Vagina (tissue), 2 donors: ENCODE data around the gene SNX13. TPM values are rescaled to one million over a fixed set of nuclear protein-coding genes. Genes with fewer than 3 reads are reported as not detected.

ENCODE experiments used
- DNase-seq, 2 donors: peaks; one replicate each; pipeline ENCODE4 v3.0.0-alpha.2; 2017; ENCODE audit errors: extremely low spot score in 2 of 2
- H3K27ac ChIP-seq: fragments of 200-600 bp; sonication (generic); one replicate; pipeline ENCODE4 v1.5.1; 2019
- H3K27me3 ChIP-seq: fragments of 200-600 bp; sonication (generic); one replicate; pipeline ENCODE4 v1.5.1; 2019
- H3K36me3 ChIP-seq, 2 donors: fragments of 200-600 bp; sonication (generic); one replicate each; pipeline ENCODE4 v1.5.1; 2017 to 2019
- H3K4me1 ChIP-seq: fragments of 200-600 bp; sonication (generic); one replicate; pipeline ENCODE4 v1.5.1; 2019
- H3K4me3 ChIP-seq, 2 donors: fragments of 200-600 bp; sonication (generic); 1 replicate in 1 of 2; 2 replicates in 1 of 2; pipeline ENCODE4 v1.5.1; 2016 to 2019
- H3K9me3 ChIP-seq: fragments of 200-600 bp; sonication (generic); one replicate; pipeline ENCODE4 v1.5.1; 2019
- CTCF ChIP-seq, 3 experiments: fragments of 450-650 bp in 2 of 3; fragments of 200-600 bp in 1 of 3; sonication (generic) in 1 of 3; IDR thresholded peaks; one replicate each; pipeline ENCODE4 v1.5.1; 2017 to 2019; ENCODE audit warnings: antibody characterized with exemption in 3 of 3, mild to moderate bottlenecking in 2 of 3, moderate library complexity in 2 of 3
- POLR2A ChIP-seq, 2 donors: fragments of 450-650 bp; IDR thresholded peaks; one replicate each; pipeline ENCODE4 v1.6.1; 2017; ENCODE audit warnings: antibody characterized with exemption in 2 of 2, mild to moderate bottlenecking in 2 of 2, moderate library complexity in 2 of 2
- POLR2AphosphoS5 ChIP-seq, 2 donors: sonication (generic); formaldehyde crosslinking; IDR thresholded peaks; one replicate each; pipeline ENCODE4 v1.9.0; 2017; ENCODE audit warnings: antibody characterized with exemption in 2 of 2, mild to moderate bottlenecking in 2 of 2, low read depth in 1 of 2; ENCODE audit not compliant: insufficient read depth in 1 of 2
- intact Hi-C: fragments of 100-400 bp; cut with DNase I; formaldehyde crosslinking; loops from one replicate; pipeline ENCODE4 v1.15.1; 2023
- total RNA-seq: library from RNA; depleted of rRNA; stranded (reverse); fragments of >200 nt; gene quantifications from one replicate; pipeline ENCODE4 v1.2.3, GENCODE V29; 2016

SNX13 gene
- total RNA-seq, 1 donor from 2014 or later = 67.3 TPM

GRCh38 chr7:17878627-17879026 is 61.7 kb downstream of the SNX13 start:
- DNase-seq = no peak
- Histone ChIP-seq H3K4me3 (no peak overlapping the region), H3K27me3 (no peaks in the 10 kb centered on the region), H3K4me1 (no peaks in the 10 kb centered on the region), H3K9me3 (no peaks in the 10 kb centered on the region), H3K36me3 (peaks cover 0 to 16% of the 10 kb centered on the region in 2 donors), H3K27ac (no peak overlapping the region)
- intact Hi-C loops = no loop called here
- no peak for TF ChIP-seq CTCF (IDR thresholded peaks at IDR 0.05)
- TF ChIP-seq POLR2AphosphoS5 (IDR thresholded peaks at IDR 0.05; ENCODE audit: insufficient read depth in 1 of 2, low read depth in 1 of 2) = no peak
- TF ChIP-seq POLR2A (IDR thresholded peaks at IDR 0.05) = no peak

GRCh38 chr7:17871815-17872533 is 68.3 kb downstream of the SNX13 start:
- H3K27me3 ChIP-seq = no peaks in the 10 kb centered on the region
- H3K9me3 ChIP-seq = no peaks in the 10 kb centered on the region
- H3K27ac ChIP-seq = no peak overlapping the region
- no peak overlapping the region for H3K4me3 ChIP-seq
- intact Hi-C loops = no loop called here
- H3K4me1 ChIP-seq = no peaks in the 10 kb centered on the region
- H3K36me3 ChIP-seq = peaks cover 0 to 36% of the 10 kb centered on the region in 2 donors
- no peak for TF ChIP-seq POLR2A (IDR thresholded peaks at IDR 0.05)
- TF ChIP-seq POLR2AphosphoS5 (IDR thresholded peaks at IDR 0.05; ENCODE audit: insufficient read depth in 1 of 2, low read depth in 1 of 2) = no peak
- no peak for TF ChIP-seq CTCF (IDR thresholded peaks at IDR 0.05)
- DNase-seq = no peak

- Histone ChIP-seq H3K27me3 (no peaks in the 10 kb centered on the region), H3K4me3 (no peak overlapping the region), H3K4me1 (no peaks in the 10 kb centered on the region), H3K9me3 (peaks cover 4% of the 10 kb centered on the region), H3K27ac (no peak overlapping the region), H3K36me3 (peaks cover 0 to 48% of the 10 kb centered on the region in 2 donors)
- DNase-seq = no peak
- no peak for TF ChIP-seq POLR2A (IDR thresholded peaks at IDR 0.05)
- no peak for TF ChIP-seq CTCF (IDR thresholded peaks at IDR 0.05)
- no peak for TF ChIP-seq POLR2AphosphoS5 (IDR thresholded peaks at IDR 0.05; ENCODE audit: insufficient read depth in 1 of 2, low read depth in 1 of 2)
- intact Hi-C loops = no loop called here
Measured at GRCh38 chr7:17870406-17870805, 69.9 kb downstream of the SNX13 start.

- TF ChIP-seq CTCF (IDR thresholded peaks at IDR 0.05) (no peak), POLR2AphosphoS5 (IDR thresholded peaks at IDR 0.05; ENCODE audit: insufficient read depth in 1 of 2, low read depth in 1 of 2) (no peak), POLR2A (IDR thresholded peaks at IDR 0.05) (no peak)
- Histone ChIP-seq H3K36me3 (peaks cover 0 to 51% of the 10 kb centered on the region in 2 donors), H3K4me1 (no peaks in the 10 kb centered on the region), H3K27ac (no peak overlapping the region), H3K27me3 (no peaks in the 10 kb centered on the region), H3K9me3 (peaks cover 4% of the 10 kb centered on the region), H3K4me3 (no peak overlapping the region)
- DNase-seq = no peak
- intact Hi-C loops = no loop called here
Measured at GRCh38 chr7:17863809-17864143, 76.5 kb downstream of the SNX13 start.

GRCh38 chr7:17863095-17863808 is 77.0 kb downstream of the SNX13 start:
- H3K27ac ChIP-seq = no peak overlapping the region
- H3K27me3 ChIP-seq = no peaks in the 10 kb centered on the region
- TF ChIP-seq CTCF (IDR thresholded peaks at IDR 0.05) (no peak), POLR2AphosphoS5 (IDR thresholded peaks at IDR 0.05; ENCODE audit: insufficient read depth in 1 of 2, low read depth in 1 of 2) (no peak), POLR2A (IDR thresholded peaks at IDR 0.05) (no peak)
- H3K4me3 ChIP-seq = no peak overlapping the region
- intact Hi-C loops = no loop called here
- peaks cover 0 to 50% of the 10 kb centered on the region in 2 donors for H3K36me3 ChIP-seq
- DNase-seq = no peak
- H3K4me1 ChIP-seq = no peaks in the 10 kb centered on the region
- peaks cover 4% of the 10 kb centered on the region for H3K9me3 ChIP-seq
